Neural cell (in vitro differentiated cells): Measurements from ENCODE around the gene NDUFS7.

Experiments
- CTCF ChIP-seq: fragments of 450-650 bp; IDR thresholded peaks from 2 replicates; pipeline ENCODE4 v1.5.1; 2014; ENCODE audit warnings: antibody characterized with exemption, mild to moderate bottlenecking, moderate library complexity; ENCODE audit not compliant: poor library complexity, severe bottlenecking
- EP300 ChIP-seq: fragments of 450-650 bp; conservative IDR thresholded peaks from 2 replicates; pipeline ENCODE4 v1.6.1; 2014; ENCODE audit warnings: antibody characterized with exemption, mild to moderate bottlenecking, moderate library complexity; ENCODE audit not compliant: poor library complexity, severe bottlenecking
- REST ChIP-seq: IDR thresholded peaks from 2 replicates; pipeline ENCODE4 v1.6.1; 2012; ENCODE audit warnings: borderline replicate concordance

- TF ChIP-seq CTCF, result no peak
- TF ChIP-seq REST, result no peak
- no peak for TF ChIP-seq EP300
Observed at GRCh38 chr19:1410136-1410786, 26.6 kb downstream of the NDUFS7 start.
